BE2C (cell line): ENCODE measurements around the gene MCEMP1.

ENCODE experiments used
- DNase-seq: peaks from one replicate; pipeline ENCODE4 v3.0.0-alpha.2; 2020
- H3K27me3 ChIP-seq: fragments of 250-450 bp; sonication (Bioruptor Pico); 2 replicates; pipeline ENCODE4 v1.5.1; 2020; ENCODE audit warnings: mild to moderate bottlenecking
- H3K36me3 ChIP-seq: fragments of 250-450 bp; sonication (Bioruptor Pico); 2 replicates; pipeline ENCODE4 v1.5.1; 2020; ENCODE audit warnings: mild to moderate bottlenecking
- H3K4me1 ChIP-seq: fragments of 250-450 bp; sonication (Bioruptor Pico); 2 replicates; pipeline ENCODE4 v1.5.1; 2020
- H3K4me3 ChIP-seq: 2 replicates; pipeline ENCODE4 v1.5.1; 2011; ENCODE audit warnings: low read depth, low read length
- H3K9me3 ChIP-seq: fragments of 250-450 bp; sonication (Bioruptor Pico); 2 replicates; pipeline ENCODE4 v1.5.1; 2020
- TF ChIP-seq, protein P1 (sequence below): IDR thresholded peaks from 2 replicates; pipeline ENCODE4 v1.5.1; 2012; ENCODE audit warnings: mild to moderate bottlenecking, low read depth, low read length

MCEMP1 gene

GRCh38 chr19:7632340-7633203 is 44.3 kb upstream of the MCEMP1 start:
- TF ChIP-seq, protein P1, sequence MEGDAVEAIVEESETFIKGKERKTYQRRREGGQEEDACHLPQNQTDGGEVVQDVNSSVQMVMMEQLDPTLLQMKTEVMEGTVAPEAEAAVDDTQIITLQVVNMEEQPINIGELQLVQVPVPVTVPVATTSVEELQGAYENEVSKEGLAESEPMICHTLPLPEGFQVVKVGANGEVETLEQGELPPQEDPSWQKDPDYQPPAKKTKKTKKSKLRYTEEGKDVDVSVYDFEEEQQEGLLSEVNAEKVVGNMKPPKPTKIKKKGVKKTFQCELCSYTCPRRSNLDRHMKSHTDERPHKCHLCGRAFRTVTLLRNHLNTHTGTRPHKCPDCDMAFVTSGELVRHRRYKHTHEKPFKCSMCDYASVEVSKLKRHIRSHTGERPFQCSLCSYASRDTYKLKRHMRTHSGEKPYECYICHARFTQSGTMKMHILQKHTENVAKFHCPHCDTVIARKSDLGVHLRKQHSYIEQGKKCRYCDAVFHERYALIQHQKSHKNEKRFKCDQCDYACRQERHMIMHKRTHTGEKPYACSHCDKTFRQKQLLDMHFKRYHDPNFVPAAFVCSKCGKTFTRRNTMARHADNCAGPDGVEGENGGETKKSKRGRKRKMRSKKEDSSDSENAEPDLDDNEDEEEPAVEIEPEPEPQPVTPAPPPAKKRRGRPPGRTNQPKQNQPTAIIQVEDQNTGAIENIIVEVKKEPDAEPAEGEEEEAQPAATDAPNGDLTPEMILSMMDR, result no peak
- no peak overlapping the region for H3K4me3 ChIP-seq
- DNase-seq, result no peak
- no peaks in the 10 kb centered on the region; the same call in 1 of the 2 replicates for H3K36me3 ChIP-seq
- H3K27me3 ChIP-seq, result peaks cover 32% of the 10 kb centered on the region
- H3K9me3 ChIP-seq, result no peaks in the 10 kb centered on the region
- no peaks in the 10 kb centered on the region; the same call in 1 of the 2 replicates for H3K4me1 ChIP-seq

- DNase-seq, result no peak
- TF ChIP-seq, protein P1, result no peak
- H3K4me1 ChIP-seq, result no peaks in the 10 kb centered on the region
Measured at GRCh38 chr19:7633698-7634097, 43.2 kb upstream of the MCEMP1 start, which contains the start of gene PCP2. TSS of gene PCP2 (minus strand) at chr19:7633719. CDS start at chr19:7633457, 262 bp downstream.

GRCh38 chr19:7635670-7636069 is 41.2 kb upstream of the MCEMP1 start:
- Histone ChIP-seq H3K4me3 (no peak overlapping the region), H3K27me3 (peaks cover 44% of the 10 kb centered on the region), H3K4me1 (no peaks in the 10 kb centered on the region), H3K36me3 (no peaks in the 10 kb centered on the region; the same call in 1 of the 2 replicates), H3K9me3 (no peaks in the 10 kb centered on the region)
- no peak for DNase-seq
- TF ChIP-seq, protein P1, result no peak

More at GRCh38 chr19:7633698-7634097, 43.2 kb upstream of the MCEMP1 start, which contains the start of gene PCP2:
- Histone ChIP-seq H3K9me3 (no peaks in the 10 kb centered on the region), H3K4me3 (no peak within 1 kb of the TSS), H3K27me3 (peaks cover 40% of the 10 kb centered on the region), H3K36me3 (no peaks in the 10 kb centered on the region; the same call in 1 of the 2 replicates)

DNA sequence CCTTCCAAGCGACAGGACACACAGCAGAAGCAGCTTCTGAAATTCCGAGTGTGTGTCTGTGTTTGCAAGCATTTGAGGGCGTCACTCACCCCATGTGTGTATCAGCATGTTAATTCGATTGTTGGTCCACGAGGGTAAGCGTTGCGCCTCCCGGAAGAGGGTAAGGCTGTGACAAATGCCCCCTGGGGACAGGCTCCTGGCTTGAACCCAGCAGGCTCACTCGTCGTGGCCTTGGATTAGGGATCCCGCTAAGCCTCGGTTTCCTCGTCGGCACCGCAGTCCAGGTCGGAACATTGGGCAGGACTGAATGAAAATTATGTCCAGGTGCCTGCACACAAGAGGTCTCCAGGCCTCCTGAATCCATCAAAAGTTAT is 40.6 kb upstream of the MCEMP1 start:
- Histone ChIP-seq H3K36me3 (no peaks in the 10 kb centered on the region; the same call in 1 of the 2 replicates), H3K27me3 (peaks cover 44% of the 10 kb centered on the region), H3K9me3 (no peaks in the 10 kb centered on the region), H3K4me3 (no peak overlapping the region), H3K4me1 (no peaks in the 10 kb centered on the region)
- TF ChIP-seq, protein P1, result no peak
- DNase-seq, result no peak

DNA sequence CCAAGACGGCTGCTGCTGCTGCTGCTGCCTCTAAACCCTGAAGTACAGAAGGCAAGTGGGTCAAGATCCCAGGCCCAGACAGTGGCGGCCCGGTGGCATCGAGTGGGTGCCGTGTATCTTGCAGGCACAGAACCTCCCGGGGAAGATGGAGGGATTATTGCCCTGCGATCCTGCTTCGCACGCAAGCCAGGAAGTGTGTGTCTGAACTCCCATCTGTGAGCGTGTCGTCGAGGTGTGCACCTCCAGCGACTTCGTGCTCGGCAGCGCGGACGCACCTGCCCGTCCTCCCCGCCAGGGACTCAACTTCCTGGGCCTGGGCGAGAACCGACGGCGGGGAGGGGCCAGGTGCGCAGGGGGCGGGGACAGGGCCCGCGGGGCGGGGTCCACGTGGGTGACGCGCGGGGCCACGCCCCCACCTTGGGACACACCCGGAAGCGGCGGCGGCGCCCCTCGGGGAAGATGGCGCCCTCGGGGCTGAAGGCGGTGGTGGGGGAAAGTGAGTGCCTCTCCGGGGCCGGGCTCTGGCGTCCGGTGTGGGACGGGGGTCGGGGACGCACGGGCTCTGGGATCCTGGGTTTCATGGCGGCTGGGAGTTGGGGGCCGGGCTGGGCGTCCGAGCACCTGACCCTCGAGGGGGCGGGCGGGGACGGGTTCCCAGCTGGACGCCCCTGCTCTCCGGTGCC is 40.1 kb upstream of the MCEMP1 start, which contains the start of gene STXBP2:
TSS of gene STXBP2 (plus strand) at position 420 of the 683 bp plus-strand sequence. CDS start at position 460, 40 bp downstream.
- no peak within 1 kb of the TSS for H3K4me3 ChIP-seq
- H3K36me3 ChIP-seq, result no peaks in the 10 kb centered on the region; the same call in 1 of the 2 replicates
- DNase-seq, result no peak
- TF ChIP-seq, protein P1, result no peak
- H3K27me3 ChIP-seq, result peaks cover 44% of the 10 kb centered on the region
- no peaks in the 10 kb centered on the region for H3K9me3 ChIP-seq
- H3K4me1 ChIP-seq, result no peaks in the 10 kb centered on the region
